Mammary epithelial cell (primary cell): ENCODE results near the gene HS3ST5.

ENCODE experiments used
- EZH2 ChIP-seq: IDR thresholded peaks from 2 replicates; pipeline ENCODE4 v1.6.1; 2012; ENCODE audit warnings: low read length, inconsistent platforms, borderline replicate concordance
- TF ChIP-seq, protein P1 (sequence below), 2 donors: IDR thresholded peaks in 1 of 2; conservative IDR thresholded peaks in 1 of 2; 2 replicates each; pipeline ENCODE4 v1.5.1; 2011 to 2012; ENCODE audit warnings: inconsistent platforms in 2 of 2, low read length in 2 of 2, mild to moderate bottlenecking in 2 of 2, control low read depth in 1 of 2, low read depth in 1 of 2; ENCODE audit not compliant: insufficient read depth in 1 of 2; ENCODE audit errors: extremely low read depth in 1 of 2

DNA sequence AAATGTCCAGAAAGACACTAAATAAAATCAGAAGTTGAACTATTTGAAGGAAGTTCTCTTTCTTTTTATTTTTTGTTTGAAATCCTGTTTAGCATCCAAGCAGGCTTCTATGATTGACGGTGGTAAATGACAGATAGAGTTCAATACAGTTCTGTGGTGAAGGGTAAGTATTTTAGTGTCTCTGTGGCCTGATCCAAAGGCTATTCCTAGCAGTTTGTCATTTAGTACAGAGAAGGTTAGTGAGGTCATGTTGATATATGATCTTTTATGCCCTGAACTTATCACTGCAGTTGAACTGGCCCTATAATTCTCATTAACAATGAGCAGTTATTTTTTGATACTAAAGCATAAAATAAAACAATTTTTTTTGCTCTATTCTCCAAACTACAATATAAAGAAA, 227.2 kb downstream of the HS3ST5 start:
- TF ChIP-seq, protein P1, sequence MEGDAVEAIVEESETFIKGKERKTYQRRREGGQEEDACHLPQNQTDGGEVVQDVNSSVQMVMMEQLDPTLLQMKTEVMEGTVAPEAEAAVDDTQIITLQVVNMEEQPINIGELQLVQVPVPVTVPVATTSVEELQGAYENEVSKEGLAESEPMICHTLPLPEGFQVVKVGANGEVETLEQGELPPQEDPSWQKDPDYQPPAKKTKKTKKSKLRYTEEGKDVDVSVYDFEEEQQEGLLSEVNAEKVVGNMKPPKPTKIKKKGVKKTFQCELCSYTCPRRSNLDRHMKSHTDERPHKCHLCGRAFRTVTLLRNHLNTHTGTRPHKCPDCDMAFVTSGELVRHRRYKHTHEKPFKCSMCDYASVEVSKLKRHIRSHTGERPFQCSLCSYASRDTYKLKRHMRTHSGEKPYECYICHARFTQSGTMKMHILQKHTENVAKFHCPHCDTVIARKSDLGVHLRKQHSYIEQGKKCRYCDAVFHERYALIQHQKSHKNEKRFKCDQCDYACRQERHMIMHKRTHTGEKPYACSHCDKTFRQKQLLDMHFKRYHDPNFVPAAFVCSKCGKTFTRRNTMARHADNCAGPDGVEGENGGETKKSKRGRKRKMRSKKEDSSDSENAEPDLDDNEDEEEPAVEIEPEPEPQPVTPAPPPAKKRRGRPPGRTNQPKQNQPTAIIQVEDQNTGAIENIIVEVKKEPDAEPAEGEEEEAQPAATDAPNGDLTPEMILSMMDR (conservative IDR thresholded peaks at IDR 0.05 in 1 of 2, IDR thresholded peaks at IDR 0.05 in 1 of 2; ENCODE audit: extremely low read depth in 1 of 2, insufficient read depth in 1 of 2, low read depth in 1 of 2, low read length in 2 of 2) = no peak
- no peak for TF ChIP-seq EZH2
